ENCODE measurements around the gene CES5A. TPM values are rescaled to one million over a fixed set of nuclear protein-coding genes. Genes with fewer than 3 reads are reported as not detected.
"Not testable (repeated sequence)": the region's sequence is repeated elsewhere in the genome, so short reads cannot be mapped to it uniquely, and the experiment has no call there.

Gene CES5A
- total RNA-seq, 2 donors from 2014 or later: not detected

DNA sequence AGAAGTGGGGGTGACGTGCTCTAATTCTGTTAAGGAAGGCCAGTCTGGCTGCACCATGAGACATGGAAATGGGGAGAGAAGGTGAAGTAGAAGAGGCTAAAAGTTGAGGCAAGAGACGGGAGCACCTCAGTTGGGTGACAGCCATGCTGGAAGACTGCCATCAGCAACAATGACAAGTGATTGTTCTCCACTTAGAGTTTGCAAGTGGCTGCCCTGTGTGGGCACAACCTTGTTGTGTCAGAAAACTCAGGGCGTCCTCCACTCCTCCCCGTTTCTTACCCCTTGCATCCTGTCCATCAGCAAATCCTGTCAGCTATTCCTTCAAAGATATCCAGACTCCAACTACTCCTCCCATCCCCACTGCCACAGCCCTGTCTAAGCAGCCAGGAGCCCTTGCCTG lies 59.9 kb downstream of the CES5A start:
- Mint-ChIP-seq H3K36me3 (ENCODE audit: insufficient read depth in 2 of 2) (no peaks in the 10 kb centered on the region), H3K4me1 (ENCODE audit: low read depth) (no peaks in the 10 kb centered on the region), H3K9me3 (no peaks in the 10 kb centered on the region), H3K4me3 (no peak overlapping the region), H3K27ac (no peak overlapping the region), H3K27me3 (ENCODE audit: low read depth) (peaks cover 15% of the 10 kb centered on the region)
- DNase-seq (no peak), ATAC-seq (replicated peaks in 1 of 2) (no peak)

DNA sequence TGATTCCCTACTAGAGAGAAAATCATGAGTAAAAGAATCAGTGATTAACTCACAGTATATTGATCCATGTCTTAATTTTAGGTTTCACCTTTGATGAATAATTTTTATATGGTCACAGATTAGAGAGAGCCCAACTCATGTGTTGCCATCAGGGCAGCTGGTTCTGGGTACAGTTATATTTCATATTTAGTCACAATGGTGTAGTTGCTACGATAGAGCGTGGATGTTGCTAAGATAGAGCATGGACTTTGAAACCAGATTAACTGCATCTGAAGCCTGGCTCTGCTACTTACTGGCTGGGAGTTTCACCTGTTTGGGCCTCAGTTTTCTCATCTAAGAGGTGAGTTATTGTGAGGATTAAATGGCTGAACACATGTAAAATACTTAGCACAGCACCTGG lies 61.0 kb downstream of the CES5A start:
- not testable (repeated sequence) for ATAC-seq (replicated peaks in 1 of 2); H3K4me1 Mint-ChIP-seq (ENCODE audit: low read depth); H3K27ac Mint-ChIP-seq; H3K36me3 Mint-ChIP-seq (ENCODE audit: insufficient read depth in 2 of 2); H3K4me3 Mint-ChIP-seq; DNase-seq; H3K9me3 Mint-ChIP-seq; H3K27me3 Mint-ChIP-seq (ENCODE audit: low read depth)

DNA sequence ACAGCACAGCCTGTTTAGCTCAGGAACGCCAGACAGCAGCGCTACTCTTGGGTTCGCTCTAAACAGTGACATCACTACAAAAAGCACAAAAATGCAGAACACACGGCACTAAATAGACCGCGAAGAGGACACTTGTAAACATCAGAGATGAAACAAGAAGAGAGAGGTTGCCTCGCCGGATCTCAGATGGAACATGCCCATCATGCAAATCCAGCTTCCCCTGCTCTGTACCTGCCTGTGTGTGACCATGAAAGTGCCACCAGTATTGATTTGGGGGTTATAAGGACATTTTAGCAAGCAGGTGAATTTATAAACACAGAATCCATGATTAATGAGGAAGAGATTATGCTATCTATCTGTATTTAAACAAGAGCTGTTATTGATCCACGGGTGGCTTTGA lies 61.4 kb downstream of the CES5A start:
- H3K27me3 Mint-ChIP-seq (ENCODE audit: low read depth); H3K4me3 Mint-ChIP-seq; DNase-seq; H3K9me3 Mint-ChIP-seq; H3K27ac Mint-ChIP-seq; H3K36me3 Mint-ChIP-seq (ENCODE audit: insufficient read depth in 2 of 2); ATAC-seq (replicated peaks in 1 of 2); H3K4me1 Mint-ChIP-seq (ENCODE audit: low read depth): not testable (repeated sequence)

DNA sequence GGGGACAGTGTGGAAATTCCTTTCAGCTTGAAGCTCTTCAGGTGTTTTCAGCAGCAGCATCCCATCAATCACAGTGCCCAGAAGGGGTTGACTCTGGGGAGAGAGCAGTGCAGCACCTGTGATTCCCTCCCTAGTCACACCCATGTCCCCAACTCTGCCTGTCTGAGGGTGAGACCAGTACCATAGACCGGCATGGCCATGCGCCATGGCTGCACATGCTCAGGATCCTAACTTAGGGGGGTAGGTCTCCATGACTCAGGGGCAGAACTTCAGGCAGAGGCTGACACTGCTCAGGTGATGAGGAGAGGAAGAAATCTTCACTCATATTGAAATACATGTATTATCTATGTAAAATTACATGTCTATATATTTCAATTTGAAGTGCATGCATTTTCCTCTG lies 62.2 kb downstream of the CES5A start:
- Mint-ChIP-seq H3K4me3 (no peak overlapping the region), H3K4me1 (ENCODE audit: low read depth) (no peaks in the 10 kb centered on the region), H3K27ac (no peak overlapping the region), H3K27me3 (ENCODE audit: low read depth) (peaks cover 6% of the 10 kb centered on the region), H3K36me3 (ENCODE audit: insufficient read depth in 2 of 2) (no peaks in the 10 kb centered on the region), H3K9me3 (no peaks in the 10 kb centered on the region)
- no peak for DNase-seq
- no peak for ATAC-seq (replicated peaks in 1 of 2)

DNA sequence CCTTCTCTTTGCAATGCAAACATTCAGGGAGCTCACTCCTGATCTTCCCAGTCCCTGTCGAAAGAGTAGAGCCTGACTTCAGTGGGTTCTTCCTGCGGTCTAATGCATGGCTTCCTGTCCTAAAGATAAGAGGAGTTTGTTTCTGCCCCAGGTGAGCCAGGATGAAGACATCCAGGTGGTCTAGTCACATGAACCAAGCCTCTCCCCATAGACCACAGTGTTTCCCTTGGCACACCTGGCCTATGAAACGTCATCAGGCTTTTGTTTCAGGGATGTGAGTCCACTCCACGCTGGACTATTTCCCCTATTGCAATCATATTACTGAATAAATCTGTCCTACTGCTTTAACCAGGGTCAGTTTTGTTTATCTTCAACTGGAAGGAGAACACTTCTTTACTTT lies 63.4 kb downstream of the CES5A start:
- no peaks in the 10 kb centered on the region for H3K4me1 Mint-ChIP-seq (ENCODE audit: low read depth)
- no peak overlapping the region for H3K4me3 Mint-ChIP-seq
- no peaks in the 10 kb centered on the region for H3K36me3 Mint-ChIP-seq (ENCODE audit: insufficient read depth in 2 of 2)
- H3K27ac Mint-ChIP-seq: no peak overlapping the region
- H3K9me3 Mint-ChIP-seq: no peaks in the 10 kb centered on the region
- ATAC-seq (replicated peaks in 1 of 2): no peak
- H3K27me3 Mint-ChIP-seq (ENCODE audit: low read depth): peaks cover 6% of the 10 kb centered on the region
- no peak for DNase-seq

DNA sequence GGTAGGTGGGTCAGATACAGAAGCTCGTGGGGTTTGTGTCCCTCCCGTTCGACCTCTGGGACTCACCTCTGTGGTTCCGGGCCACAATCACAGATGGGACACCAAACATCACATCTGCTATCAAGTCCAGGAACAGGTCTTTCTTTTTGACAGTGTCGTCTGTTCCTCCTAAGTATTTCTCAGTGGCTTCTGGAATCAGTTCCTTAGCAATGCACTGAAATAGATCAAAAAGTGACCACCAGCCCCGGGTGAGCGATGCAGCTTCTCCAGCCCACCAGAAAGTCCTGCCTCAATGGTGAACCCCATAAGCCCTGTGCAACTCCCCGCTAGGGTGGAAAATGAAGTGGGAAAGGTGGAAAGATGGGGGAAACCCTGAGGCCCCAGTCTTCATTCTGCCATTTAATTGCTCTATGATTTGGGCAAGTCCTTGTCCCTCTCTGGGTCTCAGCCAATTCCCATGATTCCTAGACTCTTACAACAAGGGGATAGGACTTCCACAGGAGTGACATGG lies 64.7 kb downstream of the CES5A start:
- H3K36me3 Mint-ChIP-seq (ENCODE audit: insufficient read depth in 2 of 2): no peaks in the 10 kb centered on the region
- H3K27ac Mint-ChIP-seq: no peak overlapping the region
- no peak for ATAC-seq (replicated peaks in 1 of 2)

DNA sequence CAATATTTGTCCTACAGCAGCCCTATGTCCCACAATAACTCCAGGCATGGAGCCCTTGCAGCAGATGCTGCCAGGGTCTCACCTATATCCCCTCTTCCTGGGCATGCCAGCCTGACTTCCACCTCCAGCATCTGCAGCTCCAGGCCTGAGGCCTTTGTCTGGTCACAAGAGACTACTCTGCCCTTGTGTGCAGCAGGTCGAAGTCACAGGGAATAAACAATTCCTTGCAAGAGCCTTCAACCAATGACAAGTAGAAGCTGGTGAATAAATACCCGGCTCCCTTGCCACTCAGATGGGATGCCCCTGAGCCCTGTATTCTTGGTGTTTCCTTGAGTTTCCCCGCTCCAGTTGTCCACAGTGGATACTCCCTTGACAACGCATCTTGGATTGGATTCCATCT lies 65.3 kb downstream of the CES5A start:
- ATAC-seq (replicated peaks in 1 of 2) (no peak), DNase-seq (no peak)
- no peak overlapping the region for H3K27ac Mint-ChIP-seq
- H3K4me3 Mint-ChIP-seq: no peak overlapping the region
- H3K9me3 Mint-ChIP-seq: no peaks in the 10 kb centered on the region
- H3K27me3 Mint-ChIP-seq (ENCODE audit: low read depth): peaks cover 3% of the 10 kb centered on the region
- H3K36me3 Mint-ChIP-seq (ENCODE audit: insufficient read depth in 2 of 2): no peaks in the 10 kb centered on the region
- H3K4me1 Mint-ChIP-seq (ENCODE audit: low read depth): no peaks in the 10 kb centered on the region

More for the DNA sequence above, 64.7 kb downstream of the CES5A start:
- Mint-ChIP-seq H3K27me3 (ENCODE audit: low read depth) (peaks cover 6% of the 10 kb centered on the region), H3K4me3 (no peak overlapping the region), H3K4me1 (ENCODE audit: low read depth) (no peaks in the 10 kb centered on the region), H3K9me3 (no peaks in the 10 kb centered on the region)
- DNase-seq: no peak

DNA sequence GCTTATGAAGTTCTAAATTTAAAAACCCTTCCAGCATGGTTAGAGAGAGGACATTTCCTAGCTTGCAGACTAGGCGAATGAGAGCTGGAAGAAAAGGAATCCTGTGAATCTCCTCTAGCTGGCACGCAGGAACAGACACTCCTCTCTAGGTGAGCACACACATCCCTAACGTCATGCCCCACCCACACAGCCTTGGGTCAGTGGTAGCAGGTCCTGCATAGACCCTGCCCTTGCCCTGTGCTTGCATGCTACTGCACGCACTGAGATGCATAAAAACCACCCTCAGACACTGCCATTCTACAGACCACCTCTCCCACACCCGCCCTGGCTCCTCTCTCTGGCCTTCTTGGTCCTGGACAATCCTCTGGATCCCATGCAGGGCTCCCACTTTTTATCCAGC lies 65.8 kb downstream of the CES5A start:
- Mint-ChIP-seq H3K36me3 (ENCODE audit: insufficient read depth in 2 of 2) (no peaks in the 10 kb centered on the region), H3K9me3 (no peaks in the 10 kb centered on the region), H3K27ac (no peak overlapping the region), H3K4me3 (no peak overlapping the region), H3K27me3 (ENCODE audit: low read depth) (no peaks in the 10 kb centered on the region), H3K4me1 (ENCODE audit: low read depth) (no peaks in the 10 kb centered on the region)
- no peak for DNase-seq
- ATAC-seq (replicated peaks in 1 of 2): no peak

DNA sequence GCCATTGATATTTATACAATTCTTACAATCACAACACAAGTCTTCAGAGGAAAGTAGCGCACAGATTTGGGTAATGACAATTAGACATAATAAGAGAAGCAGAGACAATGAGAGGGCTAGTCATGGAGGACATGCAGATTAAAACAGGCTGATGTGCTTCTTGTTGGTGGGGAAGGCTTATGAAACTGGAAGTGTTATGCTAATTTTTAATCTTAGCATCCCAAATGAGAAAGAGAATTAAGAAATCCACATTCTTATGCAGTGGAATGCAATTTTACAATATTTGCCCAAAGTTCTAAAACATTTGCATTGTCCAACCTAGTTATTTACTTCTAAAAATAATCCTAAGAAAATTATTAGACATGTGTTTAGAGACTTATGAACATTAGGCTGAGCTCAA lies 66.9 kb downstream of the CES5A start:
- not testable (repeated sequence) for H3K4me3 Mint-ChIP-seq; DNase-seq; H3K9me3 Mint-ChIP-seq; H3K4me1 Mint-ChIP-seq (ENCODE audit: low read depth); H3K36me3 Mint-ChIP-seq (ENCODE audit: insufficient read depth in 2 of 2); H3K27me3 Mint-ChIP-seq (ENCODE audit: low read depth); H3K27ac Mint-ChIP-seq; ATAC-seq (replicated peaks in 1 of 2)

DNA sequence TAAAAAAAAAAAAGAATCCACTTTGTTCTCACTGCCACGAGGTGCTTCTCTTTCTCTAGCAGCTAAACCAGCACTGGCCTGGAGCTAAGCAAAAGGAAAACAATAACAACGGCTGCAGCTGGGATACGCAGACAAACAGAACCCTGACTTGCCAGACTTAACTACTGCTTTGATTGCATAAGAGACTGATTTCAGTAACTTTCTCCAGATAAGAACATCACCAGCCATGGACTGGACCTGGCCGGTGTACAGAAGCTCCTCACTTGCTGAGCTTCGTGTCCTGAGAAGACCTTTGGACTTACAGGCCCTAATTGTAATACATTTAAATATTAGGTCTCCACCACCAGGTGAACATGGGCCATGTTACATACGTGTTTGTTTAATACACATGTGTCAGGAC lies 70.1 kb downstream of the CES5A start:
- DNase-seq; H3K27ac Mint-ChIP-seq; H3K4me3 Mint-ChIP-seq; H3K9me3 Mint-ChIP-seq; ATAC-seq (replicated peaks in 1 of 2); H3K36me3 Mint-ChIP-seq (ENCODE audit: insufficient read depth in 2 of 2); H3K4me1 Mint-ChIP-seq (ENCODE audit: low read depth); H3K27me3 Mint-ChIP-seq (ENCODE audit: low read depth): not testable (repeated sequence)

DNA sequence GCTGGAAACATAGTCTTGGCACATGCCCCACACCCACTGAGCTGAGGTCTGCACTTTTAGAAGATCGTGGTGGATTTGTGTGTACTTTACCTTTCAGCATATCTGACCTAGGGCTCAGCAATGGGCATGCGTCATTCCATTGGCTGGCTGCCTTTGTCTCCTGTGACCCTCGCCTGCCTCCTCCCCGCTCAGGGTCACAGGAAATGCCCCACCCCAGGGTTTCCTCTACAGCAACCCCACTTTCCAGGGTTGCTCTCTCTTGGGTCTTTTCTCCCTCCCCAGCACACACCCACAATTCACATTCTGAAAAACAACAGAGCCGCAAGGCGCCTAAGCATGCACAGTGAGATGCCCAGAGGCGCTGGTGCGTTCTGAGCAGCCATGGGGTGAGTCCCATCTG lies 71.5 kb downstream of the CES5A start:
- not testable (repeated sequence) for ATAC-seq (replicated peaks in 1 of 2); H3K36me3 Mint-ChIP-seq (ENCODE audit: insufficient read depth in 2 of 2)

More for the DNA sequence above, 71.5 kb downstream of the CES5A start:
- H3K27ac Mint-ChIP-seq; DNase-seq; H3K4me1 Mint-ChIP-seq (ENCODE audit: low read depth); H3K4me3 Mint-ChIP-seq; H3K9me3 Mint-ChIP-seq; H3K27me3 Mint-ChIP-seq (ENCODE audit: low read depth): not testable (repeated sequence)

Other genes with a start within 250 kb of the CES5A start
- gene SLC6A2, start 219.4 kb downstream of the CES5A start, total RNA-seq: not detected
- gene CES1, start 42.3 kb downstream of the CES5A start, total RNA-seq: not detected